HG03103 (cell line): Measurements from ENCODE around the gene UVSSA.
"Not testable (repeated sequence)": the region's sequence is repeated elsewhere in the genome, so short reads cannot be mapped to it uniquely, and the experiment has no call there.

Experiments
- ATAC-seq: cut with Tn5 transposase; IDR thresholded peaks from one replicate; pipeline ENCODE4 v1.9.1; 2021; ENCODE audit warnings: low read depth; ENCODE audit not compliant: unreplicated experiment

UVSSA gene

DNA sequence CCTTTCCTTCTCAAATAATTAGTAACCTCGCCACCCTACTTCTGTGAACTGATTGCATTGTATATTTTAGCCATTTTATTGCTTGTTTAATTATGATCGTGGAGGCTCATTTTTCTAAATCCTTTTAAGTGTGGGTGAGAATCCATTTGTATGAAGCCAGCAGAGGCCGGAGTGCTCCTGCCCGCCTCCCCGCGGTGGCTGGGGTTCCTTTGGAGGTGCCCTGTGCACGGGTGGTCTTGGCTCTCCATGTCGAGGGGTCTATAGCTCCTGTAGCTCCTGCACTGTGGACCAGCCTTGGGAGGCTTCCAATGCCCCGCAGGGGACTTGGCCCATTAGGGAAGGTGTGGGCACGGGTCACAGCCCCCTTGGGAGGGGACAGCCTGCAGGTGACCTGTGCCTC is 15.0 kb downstream of the UVSSA start:
- no peak for ATAC-seq

- no peak for ATAC-seq
These were observed 15.5 kb downstream of the UVSSA start for GRCh38 chr4:1362521-1362920.

DNA sequence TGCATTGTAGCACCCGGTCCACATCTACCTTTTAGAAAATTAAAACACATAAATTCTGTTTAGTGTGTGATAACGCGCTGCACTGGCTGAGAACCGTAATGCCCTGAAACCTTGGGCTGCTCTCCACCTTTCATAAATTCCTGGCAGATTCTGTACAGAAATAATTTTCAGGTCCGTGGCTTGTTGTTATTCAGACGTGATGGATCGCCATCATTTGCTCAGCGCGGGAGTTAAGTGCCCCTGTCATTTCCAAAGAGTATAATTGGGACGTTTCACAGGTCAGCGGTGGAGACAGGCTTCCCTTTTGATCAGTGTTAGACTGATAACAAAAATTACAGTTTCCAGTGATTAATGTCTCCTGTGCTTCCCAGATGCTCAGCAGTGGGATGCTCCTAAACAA is 16.5 kb downstream of the UVSSA start:
- no peak for ATAC-seq

- no peak for ATAC-seq
These were observed 17.2 kb downstream of the UVSSA start for GRCh38 chr4:1364217-1364616.

DNA sequence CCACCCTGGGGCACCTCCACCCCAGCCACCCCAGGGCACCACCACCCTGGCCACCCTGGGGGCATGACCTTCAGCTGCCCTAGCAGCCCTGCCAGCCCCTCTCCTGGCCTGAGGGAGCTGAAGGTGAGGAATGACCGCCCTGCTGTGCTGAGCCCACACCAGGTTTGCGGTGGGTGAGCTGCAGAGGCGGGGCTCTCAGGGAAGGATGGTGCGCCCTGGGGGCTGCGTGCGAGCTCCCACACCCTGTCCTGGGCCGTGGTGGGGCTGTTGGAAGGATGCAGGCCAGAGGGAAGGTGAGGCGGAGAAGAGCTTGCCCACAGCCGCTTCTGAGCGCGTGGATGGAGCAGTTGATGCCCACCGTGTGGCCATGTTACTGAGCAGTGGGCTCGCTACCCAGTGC is 17.7 kb downstream of the UVSSA start:
- ATAC-seq, result no peak

DNA sequence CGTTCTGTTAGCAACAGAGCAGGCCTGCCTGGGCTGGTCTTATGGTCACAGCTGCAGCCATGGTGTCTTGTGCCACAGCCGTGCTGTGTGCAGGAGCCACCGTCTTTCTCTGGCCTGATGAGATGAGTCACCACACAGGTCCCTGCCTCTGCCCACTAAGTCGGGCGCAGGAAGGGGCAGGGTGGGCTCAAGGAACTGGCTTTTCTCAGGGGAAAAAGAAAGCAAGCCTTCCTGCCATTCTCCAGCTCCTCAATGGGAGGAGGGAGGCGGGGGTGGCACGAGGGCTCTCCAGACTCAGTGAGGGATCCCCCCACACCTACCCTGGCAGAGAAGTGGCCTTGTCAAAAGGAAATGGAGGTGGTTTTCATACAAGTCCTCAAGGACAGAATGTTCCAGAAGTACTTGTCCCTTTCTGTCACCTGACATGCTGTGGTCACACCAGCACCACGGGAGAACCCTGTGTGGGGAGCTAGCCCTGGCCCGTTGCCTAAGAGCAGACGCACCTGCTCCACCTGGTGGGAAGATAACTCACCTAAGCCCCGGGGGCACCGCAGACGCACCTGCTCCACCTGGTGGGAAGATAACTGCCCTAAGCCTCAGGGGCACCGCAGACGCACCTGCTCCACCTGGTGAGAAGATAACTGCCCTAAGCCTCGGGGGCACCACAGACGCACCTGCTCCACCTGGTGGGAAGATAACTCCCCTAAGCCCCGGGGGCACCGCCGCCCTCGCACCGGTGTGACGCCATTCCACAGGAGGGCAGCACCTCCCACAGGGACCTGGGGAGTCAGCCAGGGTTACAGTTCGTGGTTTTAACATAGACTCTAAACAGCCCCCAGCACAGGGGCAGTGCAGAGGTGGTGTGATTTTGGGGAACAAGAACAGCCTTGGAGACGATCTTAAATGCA is 18.5 kb downstream of the UVSSA start:
- no peak for ATAC-seq

GRCh38 chr4:1366371-1367229 is 19.6 kb downstream of the UVSSA start:
- no peak for ATAC-seq

- no peak for ATAC-seq
These were observed 20.4 kb downstream of the UVSSA start for GRCh38 chr4:1367230-1367935.

DNA sequence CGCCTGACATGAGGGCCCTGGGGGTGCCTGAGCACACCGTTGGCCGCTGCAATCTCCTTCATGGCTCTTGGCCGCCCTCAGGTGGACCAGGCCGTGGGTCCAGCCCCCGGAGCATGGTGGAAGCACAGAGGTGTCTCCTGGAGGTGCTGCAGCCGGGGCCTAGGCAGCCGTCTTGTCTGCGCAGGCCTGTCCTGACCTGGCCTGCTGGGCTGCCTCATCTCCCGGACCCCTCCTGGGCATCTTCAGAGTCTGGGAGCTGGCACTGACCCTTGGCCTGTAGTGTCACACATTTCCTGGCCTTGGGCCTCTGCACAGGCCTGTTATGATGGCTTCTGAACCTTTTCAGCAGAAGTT is 20.9 kb downstream of the UVSSA start:
- no peak for ATAC-seq

DNA sequence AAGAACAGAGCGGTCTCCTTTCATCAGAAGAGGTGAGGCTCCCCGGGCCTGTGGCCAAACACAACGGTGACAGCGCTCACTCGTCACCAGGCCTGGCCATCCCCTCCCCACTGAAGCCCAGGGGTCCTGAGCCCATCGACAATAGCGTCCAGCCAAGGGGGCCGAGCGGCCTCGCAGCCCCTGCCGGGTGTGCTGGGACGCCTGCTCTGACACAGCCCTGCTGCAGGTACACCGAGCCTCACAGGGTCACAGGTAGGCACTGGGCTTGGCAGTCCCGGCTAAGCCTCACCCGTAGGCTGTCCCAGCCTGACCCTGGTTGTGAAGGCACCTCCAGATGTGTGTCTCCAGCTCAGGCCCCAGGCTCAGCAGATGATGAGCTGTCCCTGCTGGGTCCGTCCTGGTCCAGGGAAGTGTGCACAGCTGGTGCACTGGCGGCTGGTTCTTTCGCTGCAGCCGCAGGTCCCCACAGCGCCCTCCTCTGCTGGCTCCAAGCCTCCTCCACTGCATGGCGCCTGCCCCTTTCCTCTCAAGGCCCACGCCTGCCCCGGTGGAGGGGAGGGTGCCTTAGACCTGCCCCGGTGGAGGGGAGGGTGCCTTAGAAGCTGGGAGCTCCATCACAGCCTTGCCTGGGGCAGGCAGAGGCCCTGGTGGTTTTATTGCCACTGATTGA is 21.5 kb downstream of the UVSSA start:
- ATAC-seq, result no peak

DNA sequence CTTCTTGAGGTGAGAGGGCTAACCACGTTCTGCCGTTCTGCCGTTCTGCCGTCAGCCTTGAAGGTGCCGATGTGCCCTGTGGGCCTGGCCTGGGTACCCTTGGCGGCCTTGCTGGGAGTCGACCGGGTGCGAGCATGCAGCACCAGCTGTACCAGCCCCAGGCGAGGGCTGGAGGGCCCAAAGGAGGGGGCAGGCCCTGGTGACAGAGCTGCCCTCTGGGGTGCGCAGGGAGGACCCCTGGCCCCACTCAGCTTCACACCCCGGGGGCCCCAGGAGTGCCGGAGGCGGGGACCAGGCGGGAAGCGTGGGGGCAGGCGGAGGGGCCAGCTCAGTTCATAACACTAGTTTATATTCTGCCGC is 22.1 kb downstream of the UVSSA start:
- no peak for ATAC-seq

GRCh38 chr4:1369479-1370079 is 22.6 kb downstream of the UVSSA start:
- no peak for ATAC-seq

DNA sequence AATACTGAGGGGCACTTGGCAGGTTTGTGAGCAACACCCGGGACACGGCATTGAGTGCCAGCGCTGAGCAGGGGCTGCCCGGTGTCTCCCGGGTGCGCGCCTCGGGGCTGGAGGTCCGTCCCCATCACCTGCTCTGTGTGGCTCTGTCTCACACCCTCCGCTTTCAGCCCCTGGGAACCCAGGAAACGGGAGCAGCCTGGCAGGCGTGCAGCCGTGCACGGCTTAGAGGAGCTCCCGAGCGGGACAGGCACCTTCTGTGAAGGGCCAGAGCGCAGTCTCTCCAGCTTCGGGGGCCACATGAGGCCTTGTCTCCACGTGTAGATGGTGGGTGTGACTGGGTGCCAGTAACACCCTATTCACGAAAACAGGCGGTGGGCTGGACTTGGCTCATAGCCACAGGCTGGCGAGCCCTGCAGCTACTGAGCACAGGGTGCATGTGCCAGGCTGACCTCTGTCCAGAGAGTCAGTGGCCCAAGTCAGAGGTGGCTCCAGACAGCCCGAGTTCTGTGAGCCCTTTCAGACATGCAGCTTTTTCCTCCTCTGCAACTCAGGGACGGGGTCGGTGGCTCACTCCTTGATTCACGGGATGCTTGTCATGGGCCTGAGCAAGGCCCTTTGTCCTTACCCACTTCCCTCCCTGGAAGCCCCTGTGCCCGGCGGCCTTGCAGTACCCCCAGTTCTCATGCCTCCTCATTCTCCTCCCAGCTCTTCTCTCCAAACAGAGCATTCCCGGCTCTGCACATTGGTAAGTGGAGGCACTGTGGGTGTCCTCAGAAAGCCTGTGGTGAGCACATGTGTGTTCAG is 23.5 kb downstream of the UVSSA start:
- no peak for ATAC-seq

DNA sequence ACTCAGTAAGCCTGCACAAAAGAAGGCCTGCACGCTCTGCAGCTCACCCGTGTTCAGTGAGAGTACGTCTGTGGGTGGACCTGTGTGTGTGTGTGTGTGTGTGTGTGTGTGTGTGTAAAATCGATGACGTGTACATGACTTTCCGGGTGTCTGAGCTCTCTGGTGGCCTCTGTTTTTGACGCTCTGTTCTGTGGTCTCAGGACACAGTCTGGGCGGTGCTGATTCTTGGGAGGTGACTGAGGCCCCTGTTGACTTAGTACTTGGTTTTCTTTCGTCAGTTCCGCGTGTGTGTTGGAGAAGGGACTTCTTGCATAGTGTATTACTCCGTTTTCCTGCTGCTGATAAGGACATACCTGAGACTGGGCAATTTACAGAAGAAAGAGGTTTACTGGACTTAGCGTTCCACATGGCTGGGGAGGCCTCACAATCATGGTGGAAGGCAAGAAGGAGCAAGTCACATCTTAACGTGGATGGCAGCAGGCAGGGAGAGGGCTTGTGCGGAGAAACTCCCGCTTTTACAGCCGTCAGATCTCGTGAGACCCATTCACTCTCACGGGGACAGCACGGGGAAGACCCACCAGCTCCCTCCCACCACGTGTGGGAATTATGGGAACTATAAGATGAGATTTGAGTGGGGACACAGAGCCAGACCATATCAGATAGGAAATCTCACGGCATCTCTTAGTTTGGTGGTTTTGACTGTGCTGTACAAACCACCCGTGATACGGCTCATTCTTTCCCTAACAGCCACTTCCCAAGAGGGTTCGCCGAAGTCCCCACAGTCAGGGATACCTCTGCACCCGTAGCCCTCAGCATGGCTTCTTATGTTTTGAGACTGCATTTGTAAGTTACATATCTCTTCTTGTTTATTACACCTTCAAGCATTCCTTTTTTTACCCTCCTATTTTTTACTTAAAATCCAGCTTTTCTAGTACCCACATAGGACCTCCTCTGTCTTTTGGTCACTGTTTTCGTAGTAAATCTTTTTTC is 24.5 kb downstream of the UVSSA start:
- ATAC-seq, result no peak

DNA sequence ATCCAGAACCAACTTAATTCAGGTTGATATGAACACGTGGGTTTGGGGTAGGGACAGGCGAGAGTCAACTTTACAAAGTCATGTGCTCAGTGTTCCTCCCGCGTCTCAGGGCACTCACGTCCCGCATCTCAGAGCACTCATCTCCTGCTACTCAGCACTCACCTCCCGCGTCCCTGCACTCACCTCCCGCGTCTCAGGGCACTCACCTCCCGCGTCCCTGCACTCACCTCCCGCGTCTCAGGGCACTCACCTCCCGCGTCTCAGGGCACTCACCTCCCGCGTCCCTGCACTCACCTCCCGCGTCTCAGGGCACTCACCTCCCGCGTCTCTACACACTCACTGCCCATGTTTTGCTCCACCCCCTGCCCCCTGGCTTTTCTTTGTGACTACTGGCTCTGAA is 25.6 kb downstream of the UVSSA start:
- ATAC-seq, result not testable (repeated sequence)

DNA sequence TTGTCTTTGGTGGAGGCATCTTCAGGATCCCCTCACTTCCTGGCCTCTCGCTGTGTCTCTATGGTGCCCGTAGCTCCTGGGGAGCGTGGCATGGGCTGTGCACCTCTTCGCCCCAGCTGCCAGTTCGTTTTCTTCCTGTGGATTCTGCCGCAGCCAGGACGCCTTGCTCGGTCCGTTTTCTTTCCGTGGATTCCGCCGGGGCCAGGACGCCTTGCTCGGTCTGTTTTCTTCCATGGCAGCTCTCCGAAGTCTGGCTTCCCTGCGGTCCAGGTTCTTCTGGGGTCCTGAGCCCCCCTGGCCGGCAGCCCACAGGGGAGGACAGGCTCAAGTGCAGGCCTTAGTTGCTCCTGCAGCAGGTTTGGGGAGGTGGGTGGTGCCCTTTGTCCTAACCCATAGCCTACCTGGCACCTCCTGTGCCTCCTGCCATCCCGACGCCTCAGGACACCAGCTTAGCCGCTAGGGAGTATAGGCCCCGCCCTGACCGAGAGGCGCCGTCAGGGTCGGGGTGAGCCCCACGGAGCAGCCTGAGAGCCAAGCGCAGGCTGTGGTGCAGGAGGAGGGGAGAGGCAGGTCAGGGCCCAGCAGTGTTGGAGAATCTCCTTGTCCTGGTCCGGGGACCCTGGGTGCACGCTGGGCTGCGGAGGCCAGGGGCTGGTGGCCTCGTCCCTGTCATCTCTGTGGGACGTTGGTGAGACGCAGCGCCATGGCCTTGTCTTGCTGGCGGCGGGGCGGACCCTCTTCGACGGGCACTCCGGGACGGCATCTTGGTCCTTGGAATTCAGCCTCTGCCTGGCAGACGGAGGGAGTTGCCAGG is 27.1 kb downstream of the UVSSA start:
- ATAC-seq, result no peak

DNA sequence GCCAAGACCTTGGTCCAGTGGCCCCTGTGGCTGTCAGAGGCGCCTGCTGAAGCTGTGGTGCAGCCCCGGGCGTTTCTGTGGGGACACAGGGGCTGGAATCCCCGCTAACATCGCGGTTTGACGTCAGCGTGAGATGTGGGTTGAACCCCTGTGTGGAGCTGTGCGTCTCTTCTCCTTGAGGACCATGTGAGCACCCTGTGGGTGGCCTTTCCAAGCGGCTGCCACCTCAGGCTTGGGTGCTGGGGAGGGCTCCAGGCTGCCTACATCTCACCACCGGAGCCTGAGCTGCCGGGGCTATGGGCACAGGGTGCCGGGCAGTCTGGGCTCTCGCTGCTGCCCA is 27.7 kb downstream of the UVSSA start:
- no peak for ATAC-seq
